Activated CD8-positive, alpha-beta memory T cell treated with anti-CD3 and anti-CD28 coated beads for 4 hours (primary cell): ENCODE data around the gene TMEM231.
"Not testable (repeated sequence)": the region's sequence is repeated elsewhere in the genome, so short reads cannot be mapped to it uniquely, and the experiment has no call there.

Experiments used
- DNase-seq, 2 donors: peaks; one replicate each; pipeline ENCODE4 v3.0.0-alpha.2; 2020; ENCODE audit warnings: low read depth in 2 of 2

The TMEM231 gene

DNA sequence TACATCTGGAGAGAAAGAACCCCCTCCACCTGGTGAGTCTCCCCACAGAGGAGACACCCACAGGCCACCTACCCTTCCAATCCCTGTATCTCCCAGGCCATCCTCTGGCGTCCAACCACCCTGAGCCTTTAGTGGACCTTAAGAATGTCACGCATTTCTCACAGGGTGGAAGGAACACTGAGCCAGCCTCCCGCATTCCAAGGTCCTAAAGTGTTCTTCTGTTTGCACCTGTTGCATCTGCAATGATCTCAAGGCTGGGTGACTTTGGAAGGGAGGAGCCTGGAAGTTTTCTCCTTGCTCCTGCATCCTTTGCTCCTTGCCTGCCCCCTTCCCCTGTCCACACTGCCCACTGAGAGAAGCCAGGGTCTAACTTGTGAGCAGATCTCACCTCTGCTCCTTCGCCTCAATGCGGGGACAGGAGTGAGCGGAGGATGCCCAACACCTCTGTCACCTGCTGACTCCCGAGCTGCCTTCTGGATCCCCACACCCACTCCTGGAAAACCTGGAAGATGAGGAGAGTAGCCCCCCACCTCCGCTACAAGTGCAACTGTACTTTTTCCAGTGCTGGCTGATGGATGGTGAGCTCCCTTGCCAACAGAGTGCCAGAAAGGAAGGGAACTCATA is 23.8 kb downstream of the TMEM231 start:
- DNase-seq, result no peak

DNA sequence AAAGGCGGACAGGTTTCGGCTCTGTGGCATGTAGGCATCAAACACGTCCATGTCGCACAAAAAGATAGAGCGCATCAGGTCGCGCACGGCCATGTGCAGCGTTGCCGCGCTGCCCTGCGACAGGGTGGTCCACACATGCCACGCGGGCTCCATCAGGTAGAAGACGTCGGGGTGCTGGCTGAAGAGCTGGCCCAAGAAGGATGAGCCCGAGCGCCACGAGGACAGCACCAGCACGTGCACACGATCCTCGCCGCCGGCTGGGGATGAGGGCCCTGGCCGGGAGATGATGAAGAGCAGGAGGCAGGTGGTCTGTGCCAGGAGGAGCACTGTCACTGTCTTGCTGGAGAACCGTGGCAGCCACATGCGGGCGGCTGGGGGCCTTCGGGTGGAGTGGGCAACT is 26.1 kb downstream of the TMEM231 start:
- DNase-seq, result no peak

DNA sequence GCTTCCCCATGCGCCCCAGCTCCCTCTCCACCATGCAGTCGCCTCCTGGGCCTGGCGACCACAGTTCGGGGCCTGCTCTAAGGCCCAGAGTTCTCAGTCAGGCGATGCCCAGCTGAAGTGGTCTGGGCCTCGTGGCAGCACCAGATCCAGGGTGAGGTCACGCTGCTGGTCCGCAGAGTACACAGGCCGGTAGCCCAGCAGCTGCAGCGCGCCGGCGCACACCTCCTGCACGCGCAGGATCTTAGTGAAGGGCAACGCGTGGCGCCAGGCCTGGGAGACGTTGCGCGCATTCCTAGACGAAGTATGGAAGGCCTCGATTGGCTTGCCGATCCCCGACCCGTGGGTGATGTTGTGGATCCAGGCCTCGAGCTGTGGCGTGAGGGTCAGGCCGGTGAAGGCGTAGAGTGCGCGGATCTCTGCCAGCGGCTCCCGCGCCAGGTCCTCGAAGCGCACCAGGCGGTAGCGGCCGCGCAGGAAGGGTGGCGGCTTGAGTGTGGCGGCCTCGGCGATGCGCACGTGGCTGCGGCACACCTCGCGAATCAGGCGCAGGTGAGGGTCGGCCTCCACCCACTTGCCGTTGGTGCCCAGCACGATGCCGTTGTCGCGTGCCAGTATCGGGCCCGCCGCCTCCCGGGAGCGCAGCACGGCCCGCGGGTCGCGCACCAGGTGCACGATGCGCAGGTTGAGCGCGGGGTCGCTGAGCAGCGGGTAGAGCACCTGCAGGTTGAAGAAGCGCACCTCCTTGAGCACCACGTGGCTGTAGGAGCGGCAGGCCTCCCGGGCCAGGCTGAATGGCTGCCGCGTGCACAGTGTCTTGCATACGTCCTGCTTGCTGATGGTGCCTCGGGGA is 26.8 kb downstream of the TMEM231 start:
- no peak for DNase-seq

DNA sequence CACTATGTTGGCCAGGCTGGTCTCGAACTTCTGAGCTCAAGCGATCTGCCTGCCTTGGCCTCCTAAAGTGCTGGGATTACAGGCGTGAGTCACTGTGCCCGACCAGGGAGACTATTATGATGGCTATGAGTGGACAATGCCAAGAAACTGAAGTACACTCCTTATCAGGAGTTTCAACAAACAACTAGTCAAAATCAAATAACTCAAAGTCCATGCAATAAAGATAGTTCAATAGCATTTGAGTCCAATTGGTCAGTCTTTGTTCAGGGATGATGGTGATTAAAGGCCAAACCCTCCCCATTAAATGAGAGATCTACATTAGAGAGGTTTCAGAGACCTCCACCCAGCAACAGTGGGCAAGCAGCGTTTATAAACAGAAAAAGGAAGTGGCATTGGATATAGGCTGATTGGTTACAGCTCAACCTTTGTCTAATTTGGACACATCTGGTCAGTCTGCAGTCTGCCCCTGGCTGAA is 28.2 kb downstream of the TMEM231 start:
- no peak for DNase-seq

DNA sequence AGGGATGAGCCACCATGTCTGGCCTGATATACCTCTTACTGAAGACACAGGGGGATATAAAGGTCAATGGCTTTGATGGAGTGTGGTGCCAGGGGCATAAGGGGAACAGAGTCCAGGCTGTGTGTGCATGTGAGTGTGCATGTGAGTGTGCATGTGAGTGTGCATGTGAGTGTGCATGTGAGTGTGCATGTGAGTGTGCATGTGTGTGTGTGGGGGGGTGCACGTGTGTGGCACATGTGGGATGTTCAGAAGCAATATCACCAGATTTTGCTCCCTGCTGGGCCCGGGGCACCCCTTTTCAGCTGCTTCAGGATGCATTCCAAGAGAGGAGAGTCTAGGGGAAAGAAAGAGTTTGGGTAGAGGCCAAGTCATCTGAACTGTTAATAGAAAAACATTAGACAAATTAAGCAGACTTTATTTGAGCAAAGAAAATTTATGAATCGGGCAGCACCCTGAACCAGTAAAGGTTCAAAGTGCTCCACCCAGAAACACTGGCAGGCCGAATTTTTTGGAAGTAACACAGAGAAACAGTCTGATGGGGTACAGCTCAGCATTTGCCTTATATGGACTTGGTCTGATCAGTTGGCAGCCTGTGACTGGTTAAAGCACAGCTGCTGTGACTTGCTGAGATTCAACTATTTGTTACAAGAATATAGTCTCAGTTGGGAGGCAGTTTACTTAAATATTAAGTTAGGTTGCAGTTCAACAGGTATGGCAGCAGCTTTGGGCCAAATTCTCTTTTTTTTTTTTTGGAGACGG is 29.8 kb downstream of the TMEM231 start:
- DNase-seq, result no peak

DNA sequence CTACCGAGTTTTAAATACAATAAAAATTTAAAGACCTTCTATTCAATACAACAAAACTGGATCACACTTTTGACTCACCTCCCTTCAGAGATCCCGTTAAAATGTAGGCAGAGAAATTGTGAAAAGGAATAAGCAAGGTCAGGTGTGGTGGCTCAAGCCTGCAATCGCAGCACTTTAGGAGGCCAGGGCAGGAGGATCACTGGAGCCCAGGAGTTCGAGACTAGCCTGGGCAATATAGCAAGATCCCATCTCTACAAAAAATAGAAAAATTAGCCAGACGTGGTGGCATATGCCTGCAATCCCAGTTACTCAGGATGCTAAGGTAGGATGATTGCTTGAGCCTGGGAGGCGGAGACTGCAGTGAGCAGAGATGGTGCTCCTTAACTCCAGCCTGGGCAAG is 36.9 kb downstream of the TMEM231 start:
- no peak for DNase-seq

DNA sequence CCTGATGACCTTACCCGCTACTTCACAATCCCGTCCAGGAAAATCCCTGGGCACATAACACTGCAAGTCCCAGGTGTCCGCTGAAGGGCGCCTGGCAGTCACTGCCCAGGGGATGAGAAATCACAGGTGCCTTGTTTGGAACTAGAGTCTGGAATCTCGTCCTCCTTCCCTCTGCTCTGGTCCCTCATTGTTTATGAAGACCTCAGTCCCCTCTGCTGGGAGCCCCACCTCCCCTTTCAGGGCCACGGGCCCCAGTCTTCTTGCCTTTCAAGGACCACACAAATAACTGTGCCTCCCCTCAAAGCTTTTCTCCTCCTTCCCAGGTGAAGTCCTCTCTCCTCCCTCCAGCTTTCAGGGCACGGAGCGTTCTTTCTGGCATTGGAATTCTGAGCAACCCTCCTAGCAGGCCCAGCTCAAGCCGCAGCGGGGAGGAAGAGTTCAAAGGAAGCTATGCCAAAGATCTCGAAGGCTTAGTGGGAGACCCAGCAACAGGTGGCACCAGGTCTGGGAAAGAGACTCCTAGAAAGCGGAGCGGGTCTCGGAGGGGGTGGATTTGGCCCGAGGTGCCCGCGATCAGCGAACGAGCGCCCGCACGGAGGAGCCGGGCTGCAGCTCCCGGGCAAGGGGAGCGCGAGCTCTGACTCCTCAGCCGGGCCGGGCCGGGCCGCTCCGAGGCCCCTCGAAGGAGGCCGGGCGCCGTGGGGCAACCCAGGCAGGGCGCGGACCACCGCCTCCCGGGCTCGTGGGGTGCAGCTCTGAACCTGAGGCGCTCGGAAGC is 39.7 kb downstream of the TMEM231 start:
- not testable (repeated sequence) for DNase-seq

DNA sequence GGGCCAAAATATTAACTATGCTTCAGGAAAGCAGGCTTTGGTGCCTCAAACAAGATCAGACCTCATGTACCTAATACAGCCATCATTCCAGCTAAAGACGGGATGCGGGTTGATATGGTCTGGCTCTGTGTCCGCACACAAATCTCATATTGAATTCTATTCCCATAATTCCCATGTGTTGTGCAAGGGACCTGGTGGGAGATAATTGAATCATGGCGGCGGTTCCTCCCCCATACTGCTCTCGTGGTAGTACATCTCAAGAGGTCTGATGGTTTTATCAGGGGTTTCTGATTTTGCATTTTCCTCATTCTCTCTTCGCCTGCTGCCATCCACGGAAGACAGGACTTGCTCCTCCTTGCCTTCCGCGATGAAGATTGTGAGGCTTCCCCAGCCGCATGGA is 41.8 kb downstream of the TMEM231 start:
- no peak for DNase-seq

DNA sequence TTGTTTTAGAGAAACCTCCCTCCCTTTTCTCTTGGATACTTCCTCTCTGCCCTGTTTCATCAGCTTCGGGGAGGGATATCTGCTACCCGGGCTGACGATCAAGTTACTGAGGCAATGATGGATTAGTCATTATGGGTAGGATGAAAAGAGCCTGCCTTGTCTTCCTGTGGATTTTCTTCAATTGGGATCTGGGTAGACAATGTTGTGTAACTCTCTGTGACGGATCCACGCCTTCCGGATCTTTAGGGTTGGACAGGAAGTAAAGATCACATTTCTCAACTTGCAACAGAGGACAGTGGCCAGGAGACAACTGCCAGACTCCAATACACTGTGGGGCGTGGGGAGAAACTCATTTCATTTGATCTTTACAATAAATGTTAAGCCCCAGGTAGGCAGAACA is 49.5 kb downstream of the TMEM231 start:
- DNase-seq, result no peak

DNA sequence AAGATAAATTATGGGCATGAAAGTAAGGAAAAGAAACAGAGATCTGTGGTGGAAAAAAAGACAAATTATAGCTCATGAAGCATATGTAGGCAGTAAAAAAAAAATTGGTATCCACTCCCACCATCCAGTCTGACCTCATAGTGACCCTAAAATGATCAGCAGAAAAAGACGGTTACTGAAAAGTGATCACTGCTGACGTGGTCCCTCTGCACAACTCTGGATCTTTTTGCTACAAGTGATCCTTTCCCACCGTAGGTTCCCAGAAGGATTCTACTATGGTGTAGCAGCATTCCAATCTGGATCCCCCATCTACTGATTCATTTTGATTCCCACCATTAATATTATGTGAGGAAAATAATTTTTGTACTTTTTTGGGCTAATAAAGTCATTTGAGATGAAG is 49.9 kb downstream of the TMEM231 start:
- no peak for DNase-seq

DNA sequence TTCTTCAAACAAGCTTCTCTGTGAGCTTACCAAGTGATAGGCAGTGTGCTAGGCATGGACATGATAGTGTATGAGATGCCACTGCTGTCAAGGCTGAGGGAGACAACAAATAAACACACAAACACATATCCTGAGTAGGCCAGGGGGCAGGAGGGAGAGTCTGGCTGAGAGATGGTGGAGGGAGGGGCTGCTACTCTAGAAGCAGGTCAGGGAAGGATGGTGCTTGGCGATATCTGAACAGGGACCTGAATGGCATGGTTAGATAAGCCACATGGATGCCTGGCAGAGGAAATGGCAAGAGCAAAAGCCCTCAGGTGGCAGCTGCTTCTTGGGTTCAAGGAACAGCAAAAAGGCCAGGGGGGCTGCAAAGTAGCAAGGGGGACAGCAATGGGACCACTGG is 52.3 kb downstream of the TMEM231 start:
- DNase-seq, result no peak

DNA sequence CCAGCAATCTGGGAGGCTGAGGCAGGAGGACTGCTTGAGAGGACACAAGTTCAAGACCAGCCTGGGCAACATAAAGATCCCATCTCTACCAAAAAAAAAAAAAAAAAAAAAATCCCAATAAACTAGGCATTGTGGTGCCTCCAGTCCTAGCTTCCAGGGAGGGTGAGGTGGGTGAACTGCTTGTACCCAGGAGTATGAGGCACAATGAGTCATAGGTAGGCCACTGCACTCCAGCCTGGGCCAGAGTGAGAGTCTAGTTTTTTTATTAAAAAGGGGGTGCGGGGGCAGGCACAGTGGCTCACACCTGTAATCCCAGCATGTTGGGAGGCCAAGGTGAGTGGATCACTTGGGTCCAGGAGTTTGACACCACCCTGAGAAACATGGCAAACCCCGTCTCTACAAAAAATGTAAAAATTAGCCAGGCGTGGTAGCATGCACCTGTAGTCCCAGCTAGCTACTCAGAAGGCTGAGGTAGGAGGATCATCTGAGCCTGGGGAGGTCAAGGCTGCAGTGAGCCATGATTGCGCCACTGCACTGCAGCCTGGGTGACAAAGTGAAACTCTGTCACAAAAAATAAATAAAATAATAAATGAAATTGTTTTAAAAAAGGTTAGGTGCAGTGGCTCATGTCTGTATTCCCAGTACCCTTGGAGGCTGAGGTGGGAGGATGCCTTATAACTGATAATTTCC is 53.0 kb downstream of the TMEM231 start:
- no peak for DNase-seq

DNA sequence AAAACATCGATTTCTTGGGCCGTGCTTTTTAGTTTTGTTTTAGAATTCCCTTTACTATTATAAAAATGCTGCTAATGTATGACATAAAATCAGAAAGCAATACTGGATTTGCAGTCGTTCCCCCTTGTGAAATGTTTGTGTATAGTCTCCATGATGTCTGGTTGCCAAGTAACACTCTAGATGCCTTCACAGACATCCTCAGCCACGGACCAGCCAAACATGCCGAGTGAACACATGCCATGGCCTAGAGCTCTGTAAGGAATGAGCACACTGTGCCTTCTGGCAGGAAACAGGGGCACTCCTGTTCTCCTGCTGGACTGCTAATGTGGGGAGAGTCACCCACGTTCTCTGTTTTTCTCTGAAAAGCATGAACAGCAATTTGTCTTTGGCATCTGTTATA is 54.2 kb downstream of the TMEM231 start:
- not testable (repeated sequence) for DNase-seq

DNA sequence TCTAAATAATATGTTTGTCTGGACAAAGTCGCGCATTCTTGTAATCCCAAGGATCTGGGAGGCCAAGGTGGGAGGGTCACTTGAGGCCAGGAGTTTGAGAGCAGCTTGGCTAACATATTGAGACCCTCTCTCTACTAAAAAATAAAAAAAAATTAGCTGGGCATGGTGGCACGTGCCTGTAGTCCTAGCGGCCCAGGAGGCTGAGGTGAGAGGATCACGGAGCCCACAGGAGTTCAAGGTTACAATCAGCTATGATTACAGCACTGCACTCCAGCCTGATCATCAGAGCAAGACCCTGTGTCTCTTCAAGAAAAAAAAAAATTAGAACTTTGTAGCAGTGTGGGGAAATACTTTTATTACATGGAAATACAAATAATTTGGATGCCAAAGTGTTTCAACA is 54.7 kb downstream of the TMEM231 start:
- DNase-seq, result no peak

DNA sequence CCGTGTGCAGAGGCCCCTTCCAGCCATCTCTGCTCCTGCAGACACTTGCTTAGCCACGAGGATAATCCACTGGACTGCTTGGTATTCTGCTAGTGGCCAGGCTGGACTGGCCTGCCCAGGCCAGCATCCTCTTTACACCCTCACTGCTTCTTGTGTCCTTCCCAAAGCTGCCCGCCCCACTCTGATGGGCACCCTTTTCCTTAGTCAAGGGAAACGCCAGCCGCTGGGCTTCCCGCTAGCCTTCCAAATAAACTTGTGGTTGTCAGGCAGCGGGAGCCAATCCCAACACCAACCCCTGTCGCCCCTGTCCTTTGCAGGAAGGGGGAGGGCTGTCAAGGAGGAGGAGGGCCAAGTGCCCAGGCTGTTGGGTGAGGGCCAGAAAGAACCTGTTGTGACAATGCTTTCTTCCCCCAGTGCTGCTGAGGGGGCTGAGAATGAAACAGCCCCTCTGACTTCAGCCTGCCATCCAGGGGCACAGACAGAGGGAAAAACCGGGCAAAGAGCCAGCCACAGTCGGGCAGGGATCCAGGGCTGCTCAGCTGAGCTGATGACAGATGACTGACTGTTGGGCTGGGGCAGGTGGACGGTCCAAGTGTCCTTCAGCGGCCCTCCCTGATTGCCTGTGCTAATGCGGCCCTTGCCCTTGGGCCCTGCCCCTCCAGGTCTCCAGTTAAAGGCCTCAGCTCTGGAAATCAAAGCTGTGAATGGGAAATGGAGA is 57.3 kb downstream of the TMEM231 start:
- DNase-seq, result not testable (repeated sequence)

DNA sequence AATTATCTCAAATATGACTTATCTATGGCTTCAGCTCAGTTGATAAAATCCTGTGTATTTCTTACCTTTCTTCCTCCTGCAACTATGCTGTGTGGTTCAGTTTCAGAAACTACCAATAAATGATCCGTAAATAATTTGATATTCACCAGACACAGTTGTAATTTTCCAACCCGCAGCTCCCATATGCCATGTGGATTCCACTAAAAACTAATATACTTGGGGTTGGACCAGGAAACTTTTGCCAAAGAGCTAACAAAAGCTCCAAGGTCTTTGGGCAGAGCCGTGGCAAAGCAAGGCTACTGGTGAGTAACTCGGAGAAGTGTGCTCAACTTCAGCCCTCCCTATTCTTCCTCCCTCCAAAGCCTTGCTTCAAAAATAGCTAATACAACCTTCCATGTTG is 58.5 kb downstream of the TMEM231 start:
- DNase-seq, result no peak

DNA sequence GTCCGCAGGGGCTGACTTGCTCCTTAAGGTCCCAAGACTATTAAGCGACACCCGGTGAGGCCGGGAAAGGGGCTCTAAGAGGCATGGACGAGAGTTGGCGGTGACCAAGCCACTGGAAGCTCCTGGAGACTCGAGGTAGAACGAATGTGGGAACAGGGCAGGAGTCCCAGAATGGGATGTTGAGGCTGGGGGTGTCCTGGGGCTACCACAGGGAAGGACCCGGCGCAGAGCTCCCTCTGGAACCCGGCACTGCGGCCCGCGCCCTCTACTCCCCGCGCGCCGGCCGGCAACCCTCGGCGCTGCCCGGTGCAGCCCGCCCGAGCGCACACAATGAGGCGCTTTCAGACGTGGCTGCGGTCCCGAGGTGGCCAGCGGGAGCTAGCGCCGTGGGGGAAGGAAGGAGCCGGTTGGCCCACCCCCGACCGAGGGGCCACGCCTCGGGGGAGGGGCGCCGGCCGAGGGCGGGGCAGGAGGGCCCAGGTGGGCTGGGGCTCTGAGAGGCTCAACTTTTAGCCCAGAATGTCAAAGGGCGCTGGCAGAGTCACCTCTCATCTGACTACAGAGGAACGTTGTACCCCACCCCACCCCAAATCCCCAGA is 60.9 kb downstream of the TMEM231 start, which contains the start of gene CHST6:
Gene CHST6 (minus strand): TSS at position 366 of the 599 bp plus-strand sequence. CDS start 15,613 bp downstream, outside the sequence.
- no peak for DNase-seq

DNA sequence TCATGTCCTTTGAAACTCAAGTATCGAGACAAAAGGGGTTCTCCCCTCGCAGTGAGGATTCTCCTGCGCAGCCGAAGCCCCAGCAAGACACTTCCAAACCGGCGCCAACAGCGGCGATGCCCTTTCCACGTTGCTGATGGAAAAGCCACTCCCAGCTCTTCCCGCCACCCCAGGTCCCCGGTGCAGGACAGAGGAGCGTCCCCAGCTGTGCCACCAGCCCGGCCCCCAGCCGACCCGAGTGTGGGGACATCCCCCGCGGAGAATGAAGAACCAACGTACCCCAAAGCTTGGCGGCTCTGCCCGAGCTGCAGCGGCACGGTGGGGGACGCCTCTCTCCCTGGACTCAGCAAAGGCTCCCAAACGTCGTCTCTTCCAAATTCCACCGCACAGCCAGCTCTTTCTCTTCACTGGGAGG is 61.4 kb downstream of the TMEM231 start:
- DNase-seq, result no peak

DNA sequence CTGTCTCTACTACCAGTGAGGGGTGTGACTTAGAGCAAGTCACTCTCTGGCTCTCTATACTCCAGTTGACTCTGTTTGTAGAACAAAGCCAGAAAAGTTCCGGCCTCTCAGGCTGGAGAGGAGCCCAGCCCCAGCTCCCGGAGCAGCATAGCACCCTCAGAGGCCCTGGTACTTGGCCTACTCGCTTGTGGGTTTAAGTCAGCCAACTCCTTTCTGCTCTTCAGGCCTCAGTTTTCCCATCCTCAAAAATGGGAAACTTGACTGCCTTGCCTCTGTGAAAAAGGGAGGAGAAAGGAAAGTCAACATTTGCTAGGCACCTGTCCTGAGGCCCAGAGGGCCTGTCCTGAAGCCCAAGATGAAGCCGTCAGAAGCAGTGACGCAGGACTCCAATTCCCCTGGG is 61.9 kb downstream of the TMEM231 start:
- DNase-seq, result no peak

DNA sequence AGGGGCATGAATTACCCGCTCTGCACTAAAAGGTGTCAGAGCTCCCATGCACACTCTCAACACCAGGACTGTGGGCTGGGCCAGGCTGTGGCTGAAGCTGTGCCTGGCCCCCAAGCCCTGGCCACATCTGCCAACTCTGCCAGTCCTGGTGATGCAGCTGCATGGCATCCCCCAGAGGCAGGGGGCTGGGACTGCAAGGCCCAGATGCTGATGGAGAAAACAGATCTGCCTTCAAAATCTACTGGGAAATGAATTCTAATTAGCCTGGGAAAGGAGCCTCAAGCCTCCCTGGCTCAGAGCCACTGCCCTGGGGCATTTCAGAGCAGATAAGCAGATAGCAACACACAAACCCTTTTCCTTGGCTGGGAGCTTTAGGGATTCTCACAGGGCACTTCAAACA is 64.2 kb downstream of the TMEM231 start:
- no peak for DNase-seq
